IgD-negative memory B cell (primary cell): ENCODE data around the gene SUCLG1. TPM values are rescaled to one million over a fixed set of nuclear protein-coding genes. Genes with fewer than 3 reads are reported as not detected.
"Not testable (repeated sequence)": the region's sequence is repeated elsewhere in the genome, so short reads cannot be mapped to it uniquely, and the experiment has no call there.

ENCODE experiments used
- H3K27ac Mint-ChIP-seq, 3 donors: one replicate each; pipeline ENCODE4 v1.8.0; 2020 to 2022; ENCODE audit warnings: mild to moderate bottlenecking in 3 of 3, mixed read lengths in 3 of 3, moderate library complexity in 1 of 3
- H3K27me3 Mint-ChIP-seq: one replicate; pipeline ENCODE4 v1.8.0; 2021; ENCODE audit warnings: mixed read lengths
- H3K36me3 Mint-ChIP-seq: one replicate; pipeline ENCODE4 v1.8.0; 2020; ENCODE audit warnings: mild to moderate bottlenecking, mixed read lengths
- H3K4me1 Mint-ChIP-seq, 3 donors: one replicate each; pipeline ENCODE4 v1.8.0; 2020 to 2022; ENCODE audit warnings: mixed read lengths in 3 of 3, mild to moderate bottlenecking in 1 of 3
- H3K4me3 Mint-ChIP-seq, 4 donors: one replicate each; pipeline ENCODE4 v1.8.0; 2020 to 2022; ENCODE audit warnings: mild to moderate bottlenecking in 4 of 4, mixed read lengths in 4 of 4, moderate library complexity in 3 of 4
- H3K9me3 Mint-ChIP-seq, 3 donors: one replicate each; pipeline ENCODE4 v1.8.0; 2020 to 2021; ENCODE audit warnings: mixed read lengths in 3 of 3, mild to moderate bottlenecking in 1 of 3
- polyA plus RNA-seq: library from polyadenylated mRNA; unstranded; fragments of 300-500 nt; fragmentation: Illumina TruSeq; gene quantifications from one replicate; pipeline ENCODE4 v1.2.3, GENCODE V29; 2021

The SUCLG1 gene
- polyA plus RNA-seq, 1 donor from 2014 or later: 69.7 TPM

DNA sequence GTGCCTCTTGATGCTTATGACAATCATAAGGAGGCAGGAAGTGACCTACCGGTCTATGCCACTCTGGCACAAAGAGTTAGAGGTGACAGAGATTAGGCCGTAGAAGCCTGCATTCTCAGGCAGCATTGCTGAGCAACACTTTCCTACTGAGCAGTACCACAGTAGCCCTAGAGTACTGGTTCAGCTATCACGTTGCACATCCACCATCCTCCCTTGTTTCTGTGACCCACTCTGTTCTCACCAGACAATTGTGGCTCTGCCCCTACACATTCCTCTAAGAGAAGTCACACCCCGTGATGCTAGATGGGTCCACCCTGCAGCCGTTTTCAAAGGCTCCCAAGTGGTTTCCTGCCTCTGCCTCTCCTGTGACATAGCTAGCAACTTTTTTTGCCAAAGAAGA lies 22.6 kb upstream of the SUCLG1 start:
- Mint-ChIP-seq H3K4me1 (no peaks in the 10 kb centered on the region), H3K4me3 (no peak overlapping the region), H3K27ac (peak overlapping the region in 1 of 3 donors; percentile 50), H3K27me3 (peaks cover 1% of the 10 kb centered on the region), H3K9me3 (peaks cover 4 to 5% (median 5%) of the 10 kb centered on the region in 3 donors), H3K36me3 (peaks cover 4% of the 10 kb centered on the region)

DNA sequence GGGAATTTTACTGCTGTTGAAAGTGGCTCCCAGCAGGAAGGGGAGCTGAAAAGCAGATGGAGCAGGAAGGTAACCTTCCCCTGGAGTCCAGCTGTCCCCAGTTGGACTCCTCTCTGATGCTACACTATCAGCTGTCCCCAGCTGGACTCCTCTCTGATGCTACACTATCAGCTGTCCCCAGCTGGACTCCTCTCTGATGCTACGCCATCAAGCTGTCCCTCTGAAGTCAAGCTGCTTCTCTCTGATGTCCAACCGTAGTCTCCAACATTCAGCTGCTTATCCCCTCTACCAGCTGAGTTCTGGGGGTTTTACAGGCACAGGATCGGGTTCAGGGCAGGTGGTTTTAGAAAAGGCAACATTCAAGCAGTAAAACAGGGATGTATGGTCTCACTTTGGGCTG lies 19.8 kb upstream of the SUCLG1 start:
- Mint-ChIP-seq H3K27me3 (peaks cover 1% of the 10 kb centered on the region), H3K9me3 (peaks cover 8 to 10% (median 10%) of the 10 kb centered on the region in 3 donors), H3K4me1 (peaks cover 0 to 2% (median 0%) of the 10 kb centered on the region in 3 donors), H3K4me3 (no peak overlapping the region), H3K27ac (no peak overlapping the region), H3K36me3 (peaks cover 4% of the 10 kb centered on the region)

DNA sequence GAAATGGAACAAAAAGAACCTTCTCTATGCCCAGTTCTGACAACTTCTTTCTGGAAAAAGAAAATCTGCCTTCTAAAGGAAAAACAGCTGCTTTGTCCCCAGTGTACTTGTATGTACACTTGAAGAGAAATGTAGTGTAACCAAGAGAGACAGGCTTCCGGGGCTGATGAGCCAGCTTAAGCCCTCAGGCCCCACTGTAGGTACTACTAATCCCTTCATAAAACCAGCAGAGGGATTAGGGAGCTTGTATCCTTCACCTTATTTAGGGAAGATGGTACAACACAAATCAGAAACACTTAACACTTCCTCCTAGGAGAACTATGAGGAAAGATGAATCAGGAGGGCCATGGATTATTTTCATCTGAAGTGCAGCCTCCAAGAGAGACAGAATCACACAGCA lies 18.8 kb upstream of the SUCLG1 start:
- Mint-ChIP-seq H3K36me3 (peaks cover 4% of the 10 kb centered on the region), H3K4me1 (peaks cover 0 to 2% (median 0%) of the 10 kb centered on the region in 3 donors), H3K4me3 (no peak overlapping the region), H3K9me3 (peaks cover 8 to 10% (median 10%) of the 10 kb centered on the region in 3 donors), H3K27me3 (no peaks in the 10 kb centered on the region), H3K27ac (no peak overlapping the region)

DNA sequence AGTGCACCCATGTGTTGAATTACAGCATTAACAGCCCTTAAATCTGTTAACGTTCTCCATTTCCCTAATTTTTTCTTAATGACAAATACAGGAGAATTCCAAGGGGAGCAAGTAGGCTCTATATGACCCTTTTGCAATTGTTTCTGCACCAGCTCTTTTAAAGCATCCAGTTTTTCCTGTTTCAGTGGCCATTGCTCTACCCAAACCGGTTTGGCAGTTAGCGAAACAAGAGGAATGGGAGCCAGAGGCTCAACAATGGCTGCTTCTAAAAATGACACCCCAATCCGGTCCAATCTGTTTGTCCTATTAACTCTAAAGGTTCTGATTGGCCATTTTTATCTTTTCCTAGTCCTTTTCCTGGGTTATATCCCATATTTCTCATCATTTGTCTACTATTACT lies 15.1 kb upstream of the SUCLG1 start:
- Mint-ChIP-seq H3K4me3 (no peak overlapping the region), H3K27ac (no peak overlapping the region), H3K27me3 (no peaks in the 10 kb centered on the region), H3K36me3 (peaks cover 4% of the 10 kb centered on the region), H3K4me1 (peaks cover 0 to 2% (median 0%) of the 10 kb centered on the region in 3 donors), H3K9me3 (peaks cover 10 to 12% (median 11%) of the 10 kb centered on the region in 3 donors)

DNA sequence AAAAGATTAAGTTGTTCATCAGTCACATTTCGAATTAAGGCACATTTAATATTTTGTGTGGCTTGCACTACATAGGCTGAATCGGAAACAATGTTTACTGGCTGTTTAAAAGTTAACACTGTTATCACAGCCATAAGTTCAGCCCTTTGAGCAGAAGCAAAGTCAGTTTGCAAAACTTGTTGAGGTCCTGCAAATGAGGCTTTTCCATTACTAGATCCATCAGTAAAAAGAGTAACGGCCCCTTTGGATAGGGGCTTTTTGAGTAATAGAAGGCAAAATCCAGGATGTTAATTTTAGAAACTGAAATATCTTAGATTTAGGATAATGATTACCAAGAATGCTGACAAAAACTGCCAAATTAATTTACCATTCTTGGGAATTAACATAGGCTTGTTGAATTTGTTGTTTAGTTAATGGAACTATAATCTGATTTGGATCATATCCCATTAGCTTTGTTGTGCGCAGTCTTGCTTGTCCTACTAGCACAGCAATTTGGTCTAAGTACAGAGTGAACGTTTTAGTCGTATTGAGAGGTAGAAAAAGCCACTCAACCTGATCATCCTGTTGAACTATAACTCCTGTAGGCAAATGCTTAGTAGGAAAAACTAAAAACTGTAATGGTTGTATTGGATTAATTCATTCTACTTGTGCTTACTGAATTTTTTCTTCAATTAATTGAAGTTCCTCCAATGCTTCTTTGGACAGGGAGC lies 13.9 kb upstream of the SUCLG1 start:
- Mint-ChIP-seq H3K27me3 (no peaks in the 10 kb centered on the region), H3K4me1 (peaks cover 0 to 2% (median 0%) of the 10 kb centered on the region in 3 donors), H3K4me3 (no peak overlapping the region), H3K36me3 (peaks cover 4% of the 10 kb centered on the region), H3K9me3 (peaks cover 10 to 14% (median 11%) of the 10 kb centered on the region in 3 donors), H3K27ac (no peak overlapping the region)

DNA sequence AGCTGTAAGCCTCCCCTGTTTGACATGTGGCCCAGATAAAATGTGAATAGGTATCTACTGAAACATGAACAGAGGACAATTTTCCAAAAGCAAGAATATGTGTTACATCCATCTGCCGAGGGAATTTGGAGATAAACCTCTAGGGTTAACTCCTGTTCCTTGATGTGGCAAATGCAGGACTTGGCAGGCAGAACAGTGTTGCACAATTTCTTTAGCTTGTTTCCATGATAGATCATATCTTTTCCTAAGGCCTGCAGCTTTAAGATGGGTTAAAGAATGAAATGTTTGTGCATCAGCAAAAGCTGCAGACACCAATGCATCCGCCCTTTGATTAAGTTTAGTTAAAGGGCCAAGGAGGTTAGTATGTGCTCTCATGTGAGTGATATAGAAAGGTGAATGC lies 13.3 kb upstream of the SUCLG1 start:
- not testable (repeated sequence) for H3K27me3 Mint-ChIP-seq, H3K36me3 Mint-ChIP-seq, H3K4me3 Mint-ChIP-seq, H3K27ac Mint-ChIP-seq, H3K4me1 Mint-ChIP-seq
- H3K9me3 Mint-ChIP-seq: peaks cover 10 to 14% (median 10%) of the 10 kb centered on the region in 3 donors

DNA sequence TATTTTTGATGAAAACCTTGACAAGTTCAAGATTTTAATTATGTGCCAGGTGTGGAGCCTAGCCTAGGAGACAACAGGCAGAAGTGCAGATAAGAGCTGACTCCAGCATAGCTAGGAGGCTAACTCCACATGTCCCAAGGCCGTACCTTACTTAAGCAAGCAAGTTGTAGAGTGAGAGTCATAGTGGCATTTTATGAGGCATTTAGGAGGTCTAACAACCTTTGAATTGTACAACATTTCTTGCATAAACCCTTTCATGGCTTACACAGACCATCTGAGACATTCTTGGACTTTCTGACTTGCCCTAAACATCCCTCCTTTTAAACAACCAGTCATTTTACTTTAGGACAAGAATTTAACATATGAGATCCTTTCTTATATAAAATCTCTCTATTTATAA lies 8.3 kb upstream of the SUCLG1 start:
- Mint-ChIP-seq H3K36me3 (peaks cover 5% of the 10 kb centered on the region), H3K27ac (no peak overlapping the region), H3K4me1 (peaks cover 0 to 3% (median 0%) of the 10 kb centered on the region in 3 donors), H3K27me3 (no peaks in the 10 kb centered on the region), H3K4me3 (no peak overlapping the region), H3K9me3 (peaks cover 3 to 7% (median 7%) of the 10 kb centered on the region in 3 donors)

DNA sequence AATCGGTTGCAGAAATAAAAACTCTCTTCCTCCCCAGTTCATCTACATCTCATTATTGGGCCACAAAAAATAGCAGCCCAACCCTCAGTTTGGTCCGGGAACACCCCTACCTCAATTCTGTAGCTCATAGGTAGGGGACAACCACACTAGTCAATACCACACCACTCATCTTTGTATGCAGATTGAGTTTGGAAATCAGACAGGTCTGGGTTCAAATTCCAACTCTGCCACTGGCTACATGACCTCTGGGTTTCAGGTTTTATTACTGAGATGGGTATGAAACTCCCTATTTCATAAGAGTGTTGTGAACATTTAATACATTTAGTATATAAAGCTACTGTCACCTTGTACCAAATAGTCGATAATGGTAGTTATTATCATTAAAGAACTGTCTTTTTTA lies 2.2 kb upstream of the SUCLG1 start:
- Mint-ChIP-seq H3K4me1 (peaks cover 25 to 31% (median 29%) of the 10 kb centered on the region in 3 donors), H3K27me3 (no peaks in the 10 kb centered on the region), H3K9me3 (no peaks in the 10 kb centered on the region), H3K4me3 (peak overlapping the region in 1 of 4 donors; percentile 62), H3K27ac (no peak overlapping the region), H3K36me3 (peaks cover 5% of the 10 kb centered on the region)

DNA sequence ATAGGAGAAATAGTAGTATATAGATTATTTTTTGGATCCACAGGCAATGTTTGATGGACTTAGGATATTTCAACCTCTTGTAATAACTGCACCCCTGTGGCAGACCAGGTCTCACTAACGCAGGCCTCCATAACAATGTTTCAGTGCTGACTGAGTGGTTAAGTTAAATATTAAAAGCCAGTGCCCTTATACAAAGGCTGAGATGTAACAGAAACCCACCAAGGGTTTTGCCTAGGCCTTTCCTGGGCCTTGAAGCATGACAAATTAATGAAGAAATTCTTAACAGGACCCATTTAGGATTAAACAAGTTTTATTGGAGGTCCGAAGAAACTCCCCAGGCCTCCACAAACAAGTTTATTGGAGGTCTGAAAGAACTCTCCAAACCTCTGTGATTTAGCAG lies 1.6 kb upstream of the SUCLG1 start:
- Mint-ChIP-seq H3K27me3 (no peaks in the 10 kb centered on the region), H3K36me3 (peaks cover 5% of the 10 kb centered on the region), H3K4me3 (peak overlapping the region in 1 of 4 donors; percentile 94), H3K9me3 (no peaks in the 10 kb centered on the region), H3K27ac (no peak overlapping the region), H3K4me1 (peaks cover 28 to 36% (median 34%) of the 10 kb centered on the region in 3 donors)

DNA sequence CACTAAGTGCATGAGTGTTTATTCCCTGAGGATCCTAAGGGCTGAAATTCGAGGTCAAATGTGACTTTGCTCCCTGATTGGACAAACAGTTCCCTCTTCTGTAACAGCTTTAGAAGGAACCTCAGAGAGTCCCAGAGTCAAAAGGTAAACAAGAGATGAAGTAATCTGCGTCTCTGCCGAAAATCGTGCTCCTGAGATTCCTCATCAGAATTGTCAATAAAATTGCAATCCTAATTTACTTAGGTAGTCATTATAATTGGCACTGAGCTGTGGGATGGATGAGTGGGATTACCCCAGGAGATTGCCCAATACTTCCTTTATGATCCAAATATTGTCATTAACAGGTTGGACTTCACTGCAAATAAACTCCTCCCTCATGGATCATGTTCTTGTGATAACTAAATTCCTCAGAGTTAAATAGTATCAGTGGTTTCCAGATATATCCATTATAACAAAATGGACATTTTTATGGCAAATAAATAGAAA lies 907 bp upstream of the SUCLG1 start:
- no peaks in the 10 kb centered on the region for H3K9me3 Mint-ChIP-seq
- peak overlapping the region; percentile 94 to 97 (median 96) for H3K4me3 Mint-ChIP-seq
- peaks cover 28 to 36% (median 34%) of the 10 kb centered on the region in 3 donors for H3K4me1 Mint-ChIP-seq
- H3K36me3 Mint-ChIP-seq: peaks cover 5% of the 10 kb centered on the region
- no peaks in the 10 kb centered on the region for H3K27me3 Mint-ChIP-seq
- H3K27ac Mint-ChIP-seq: peak overlapping the region in 2 of 3 donors; percentile 90 to 99

DNA sequence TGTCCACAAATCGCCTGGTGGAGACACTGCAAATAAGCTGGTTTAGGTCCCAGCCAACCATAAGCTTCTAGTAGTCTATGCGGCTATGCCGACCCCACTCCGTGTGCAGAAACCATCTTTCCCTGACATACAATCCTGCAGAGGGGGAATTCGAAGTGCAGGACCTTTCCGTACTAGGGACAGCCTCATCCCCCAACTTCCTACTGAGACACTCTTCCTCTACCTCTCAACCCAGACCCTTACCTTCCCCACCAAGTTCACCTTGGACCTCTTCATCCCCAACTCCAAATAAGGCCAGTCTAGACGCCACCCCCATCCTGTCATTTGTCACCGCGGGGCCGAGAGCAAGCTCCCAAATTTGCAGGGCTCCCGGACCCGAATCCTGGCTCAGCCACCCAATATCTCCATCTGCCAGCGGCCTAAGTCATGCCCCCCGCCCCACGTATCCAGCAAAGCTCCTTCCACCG lies 496 bp downstream of the SUCLG1 start:
- Mint-ChIP-seq H3K27ac (peak overlapping the region; percentile 71 to 99 (median 99)), H3K4me3 (peak overlapping the region; percentile 94 to 97 (median 96)), H3K27me3 (no peaks in the 10 kb centered on the region), H3K9me3 (no peaks in the 10 kb centered on the region), H3K36me3 (peaks cover 5% of the 10 kb centered on the region), H3K4me1 (peaks cover 34 to 38% (median 34%) of the 10 kb centered on the region in 3 donors)

DNA sequence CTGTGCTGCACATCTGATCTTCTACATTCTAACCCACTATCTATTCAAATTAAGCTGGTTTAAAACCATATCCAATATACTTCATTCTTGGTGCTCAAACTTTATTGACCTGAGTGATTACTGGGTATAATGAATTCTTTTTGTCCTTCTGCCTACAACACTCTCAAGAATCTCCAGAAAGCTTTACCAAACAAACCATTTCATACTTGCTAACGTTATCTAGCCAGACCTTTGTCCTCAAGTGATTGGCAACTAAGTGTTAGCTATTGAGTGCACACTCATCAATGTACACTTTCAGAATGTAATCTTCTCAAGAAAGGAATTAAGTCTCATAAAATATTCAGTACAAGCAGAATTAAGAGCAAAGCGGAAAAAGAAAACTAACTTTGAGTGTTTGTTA lies 1.4 kb downstream of the SUCLG1 start:
- Mint-ChIP-seq H3K27me3 (no peaks in the 10 kb centered on the region), H3K36me3 (peaks cover 3% of the 10 kb centered on the region), H3K4me1 (peaks cover 36 to 42% (median 37%) of the 10 kb centered on the region in 3 donors), H3K9me3 (no peaks in the 10 kb centered on the region), H3K4me3 (peak overlapping the region; percentile 30 to 97 (median 95)), H3K27ac (peak overlapping the region in 2 of 3 donors; percentile 47 to 71)

DNA sequence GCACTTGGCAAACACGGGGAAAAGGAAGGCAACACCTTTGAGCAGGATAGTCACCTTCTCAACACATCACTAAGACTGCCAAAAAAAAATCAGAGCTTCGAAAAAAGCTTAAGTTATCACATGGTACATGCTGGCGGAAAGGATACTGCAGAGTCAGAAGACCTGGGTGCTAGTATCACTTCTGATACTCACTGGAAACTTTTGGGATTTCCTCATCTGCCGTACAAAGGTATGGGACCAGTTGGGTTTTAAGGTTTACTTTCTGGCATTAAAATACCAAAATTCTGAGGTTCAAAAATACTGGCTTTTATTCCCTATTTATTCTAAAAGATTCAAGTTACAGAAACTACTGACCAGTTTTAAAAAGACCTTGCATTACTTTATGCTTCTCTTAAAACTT lies 2.9 kb downstream of the SUCLG1 start:
- Mint-ChIP-seq H3K36me3 (peaks cover 1% of the 10 kb centered on the region), H3K27ac (no peak overlapping the region), H3K27me3 (no peaks in the 10 kb centered on the region), H3K4me3 (peak overlapping the region in 1 of 4 donors; percentile 94), H3K9me3 (no peaks in the 10 kb centered on the region), H3K4me1 (peaks cover 36 to 51% (median 41%) of the 10 kb centered on the region in 3 donors)

DNA sequence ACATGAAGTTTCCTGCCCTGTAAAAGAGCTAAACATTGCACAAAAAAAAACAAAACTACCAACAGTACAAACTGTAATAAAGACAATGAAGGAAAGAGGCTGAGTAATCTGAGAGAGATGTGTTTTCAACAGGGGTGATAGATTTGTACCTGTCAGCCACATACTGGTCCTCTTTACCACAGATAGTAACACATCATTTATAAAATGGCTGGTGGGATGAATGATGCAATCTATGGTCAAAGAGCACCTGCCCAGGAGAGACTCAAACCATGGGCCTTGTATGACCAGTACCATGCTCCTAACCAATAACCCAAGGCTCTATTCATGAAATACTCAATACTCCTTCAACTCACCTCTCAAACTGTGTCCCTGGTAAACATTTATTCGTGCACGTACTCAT lies 4.5 kb downstream of the SUCLG1 start:
- Mint-ChIP-seq H3K36me3 (peaks cover 1% of the 10 kb centered on the region), H3K27ac (no peak overlapping the region), H3K4me3 (peak overlapping the region in 1 of 4 donors; percentile 29), H3K27me3 (no peaks in the 10 kb centered on the region), H3K4me1 (peaks cover 35 to 55% (median 40%) of the 10 kb centered on the region in 3 donors), H3K9me3 (no peaks in the 10 kb centered on the region)

DNA sequence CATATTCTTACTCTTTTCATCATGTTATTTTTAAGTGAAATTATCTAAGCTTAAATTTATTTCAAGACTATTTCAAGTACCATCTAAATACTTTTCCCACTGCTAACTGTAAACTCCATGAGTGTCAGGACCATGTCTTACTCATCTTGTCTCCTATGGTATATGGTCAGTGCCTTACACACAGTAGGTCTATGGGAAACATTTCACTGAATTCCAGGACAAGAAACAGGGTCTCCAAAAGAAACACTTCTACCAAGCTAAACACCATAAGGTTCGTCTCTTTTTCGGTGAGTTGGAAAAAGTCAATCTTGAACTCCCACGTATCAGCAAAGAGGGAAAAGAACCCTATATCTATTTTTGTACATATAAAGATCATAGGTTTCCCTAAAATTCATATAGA lies 6.5 kb downstream of the SUCLG1 start:
- Mint-ChIP-seq H3K36me3 (peaks cover 1% of the 10 kb centered on the region), H3K27ac (no peak overlapping the region), H3K4me1 (peaks cover 24 to 43% (median 25%) of the 10 kb centered on the region in 3 donors), H3K4me3 (peak overlapping the region in 1 of 4 donors; percentile 41), H3K27me3 (no peaks in the 10 kb centered on the region), H3K9me3 (no peaks in the 10 kb centered on the region)

DNA sequence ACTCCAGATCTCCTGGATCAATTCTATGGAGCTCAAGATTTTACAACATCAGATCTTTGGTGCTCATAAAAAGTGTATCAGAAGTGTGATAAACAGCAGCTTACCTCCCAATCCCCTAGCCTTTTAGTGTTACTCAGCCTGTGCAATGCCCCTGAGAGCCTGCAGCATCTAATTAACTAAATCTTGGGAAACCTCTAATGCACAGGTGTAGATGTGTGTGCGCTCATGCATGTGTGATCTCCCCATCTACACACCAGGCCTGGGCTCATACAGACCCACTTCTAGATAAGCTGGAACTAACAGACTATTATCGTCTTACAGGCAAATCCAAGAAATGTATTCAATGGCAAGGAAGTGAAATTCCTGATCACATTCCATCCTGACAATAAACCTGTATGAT lies 7.5 kb downstream of the SUCLG1 start:
- Mint-ChIP-seq H3K27ac (no peak overlapping the region), H3K4me1 (peaks cover 13 to 34% (median 17%) of the 10 kb centered on the region in 3 donors), H3K36me3 (peaks cover 1% of the 10 kb centered on the region), H3K27me3 (no peaks in the 10 kb centered on the region), H3K4me3 (no peak overlapping the region), H3K9me3 (no peaks in the 10 kb centered on the region)
